Retinal pigment epithelial cell (primary cell): ENCODE data around the gene RETN.

Experiments
- DNase-seq: peaks from one replicate; pipeline ENCODE4 v3.0.0-alpha.2; 2010; ENCODE audit warnings: low read depth
- H3K4me3 ChIP-seq: 2 replicates; pipeline ENCODE4 v1.5.1; 2011; ENCODE audit warnings: mild to moderate bottlenecking, low read length, control low read depth, moderate library complexity
- TF ChIP-seq, protein P1 (sequence below): conservative IDR thresholded peaks from 2 replicates; pipeline ENCODE4 v1.5.1; 2011; ENCODE audit warnings: low read depth, low read length, control low read depth, inconsistent platforms

Gene RETN

DNA sequence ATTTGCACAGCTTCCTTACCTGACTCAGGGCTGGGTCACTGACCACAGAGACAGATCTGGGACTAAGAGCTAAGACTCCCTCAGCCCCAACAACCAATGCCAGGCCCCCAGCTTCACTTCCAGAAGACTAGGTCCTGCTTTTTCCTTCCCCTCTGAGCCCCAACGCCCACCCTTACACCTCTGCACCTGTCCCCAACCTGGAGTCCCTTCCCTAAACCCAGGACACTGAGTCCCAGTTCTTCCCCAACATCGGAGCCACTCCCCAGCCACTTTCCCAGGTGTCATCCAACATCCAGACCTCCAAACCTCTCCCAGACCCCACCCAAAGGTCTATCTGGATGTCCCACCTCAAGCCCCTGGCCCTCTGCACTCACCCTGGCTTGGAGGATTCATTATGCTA lies 30.2 kb downstream of the RETN start:
- TF ChIP-seq, protein P1, sequence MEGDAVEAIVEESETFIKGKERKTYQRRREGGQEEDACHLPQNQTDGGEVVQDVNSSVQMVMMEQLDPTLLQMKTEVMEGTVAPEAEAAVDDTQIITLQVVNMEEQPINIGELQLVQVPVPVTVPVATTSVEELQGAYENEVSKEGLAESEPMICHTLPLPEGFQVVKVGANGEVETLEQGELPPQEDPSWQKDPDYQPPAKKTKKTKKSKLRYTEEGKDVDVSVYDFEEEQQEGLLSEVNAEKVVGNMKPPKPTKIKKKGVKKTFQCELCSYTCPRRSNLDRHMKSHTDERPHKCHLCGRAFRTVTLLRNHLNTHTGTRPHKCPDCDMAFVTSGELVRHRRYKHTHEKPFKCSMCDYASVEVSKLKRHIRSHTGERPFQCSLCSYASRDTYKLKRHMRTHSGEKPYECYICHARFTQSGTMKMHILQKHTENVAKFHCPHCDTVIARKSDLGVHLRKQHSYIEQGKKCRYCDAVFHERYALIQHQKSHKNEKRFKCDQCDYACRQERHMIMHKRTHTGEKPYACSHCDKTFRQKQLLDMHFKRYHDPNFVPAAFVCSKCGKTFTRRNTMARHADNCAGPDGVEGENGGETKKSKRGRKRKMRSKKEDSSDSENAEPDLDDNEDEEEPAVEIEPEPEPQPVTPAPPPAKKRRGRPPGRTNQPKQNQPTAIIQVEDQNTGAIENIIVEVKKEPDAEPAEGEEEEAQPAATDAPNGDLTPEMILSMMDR: no peak
- DNase-seq: no peak
- H3K4me3 ChIP-seq: no peak overlapping the region

- no peak overlapping the region for H3K4me3 ChIP-seq
- no peak for DNase-seq
- TF ChIP-seq, protein P1: no peak
These were observed 30.9 kb downstream of the RETN start for GRCh38 chr19:7699417-7700401.

DNA sequence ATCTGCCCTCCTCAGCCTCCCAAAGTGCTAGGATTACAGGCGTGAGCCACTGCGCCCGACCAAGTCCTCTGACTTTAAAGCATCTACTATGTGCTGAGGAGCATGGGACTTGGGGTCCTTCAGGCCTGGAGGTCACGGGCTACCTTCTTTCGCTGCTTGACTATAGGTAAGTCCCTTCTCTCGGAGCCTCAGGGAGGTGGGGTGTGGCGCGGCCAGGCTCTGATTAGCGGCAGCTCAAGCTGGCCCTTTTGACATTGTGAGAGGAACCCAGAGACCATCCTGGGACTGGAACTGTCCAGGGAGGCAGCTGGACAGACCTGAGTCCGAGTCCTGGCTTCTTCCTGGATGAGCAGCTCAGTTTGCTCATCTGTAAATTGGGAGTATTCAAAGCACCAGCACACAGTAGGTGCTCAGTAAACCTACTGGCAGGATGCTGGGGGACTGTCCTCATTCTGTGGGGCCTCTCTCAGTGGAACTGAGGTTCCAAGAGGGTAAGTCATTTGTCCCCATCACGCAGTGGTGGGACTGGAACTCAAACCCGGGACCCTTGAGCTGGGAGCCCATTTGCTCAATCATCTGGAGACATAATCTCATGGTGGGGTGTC lies 32.3 kb downstream of the RETN start:
- TF ChIP-seq, protein P1: no peak
- no peak overlapping the region for H3K4me3 ChIP-seq
- DNase-seq: no peak

- TF ChIP-seq, protein P1: no peak
- no peak for DNase-seq
- H3K4me3 ChIP-seq: no peak within 1 kb of the TSS
These were observed 33.0 kb downstream of the RETN start, which contains the start of gene FCER2 for GRCh38 chr19:7701654-7702457. TSS of gene FCER2 (minus strand) at chr19:7702131. CDS start at chr19:7699760, 2,371 bp downstream.

DNA sequence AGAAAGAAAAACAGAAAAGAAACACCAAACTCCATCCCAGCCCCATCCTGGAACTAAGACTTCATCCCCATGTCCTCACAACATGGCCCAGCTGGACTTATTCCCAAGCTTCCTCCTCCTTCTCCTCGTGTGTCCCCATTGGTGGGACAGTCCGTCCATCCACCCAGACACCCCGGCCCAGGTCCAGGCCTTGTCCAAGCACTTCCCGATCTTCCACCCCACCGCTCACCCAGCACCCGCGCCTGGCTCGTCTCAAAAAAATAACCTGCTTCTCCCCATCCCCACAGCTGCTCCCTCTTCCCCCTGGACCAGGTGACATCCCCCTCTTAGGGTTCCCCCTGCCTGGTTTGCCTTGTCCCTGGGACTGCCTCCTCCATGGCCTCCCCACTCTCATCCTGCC lies 34.5 kb downstream of the RETN start:
- DNase-seq: no peak
- no peak overlapping the region for H3K4me3 ChIP-seq
- TF ChIP-seq, protein P1: no peak

DNA sequence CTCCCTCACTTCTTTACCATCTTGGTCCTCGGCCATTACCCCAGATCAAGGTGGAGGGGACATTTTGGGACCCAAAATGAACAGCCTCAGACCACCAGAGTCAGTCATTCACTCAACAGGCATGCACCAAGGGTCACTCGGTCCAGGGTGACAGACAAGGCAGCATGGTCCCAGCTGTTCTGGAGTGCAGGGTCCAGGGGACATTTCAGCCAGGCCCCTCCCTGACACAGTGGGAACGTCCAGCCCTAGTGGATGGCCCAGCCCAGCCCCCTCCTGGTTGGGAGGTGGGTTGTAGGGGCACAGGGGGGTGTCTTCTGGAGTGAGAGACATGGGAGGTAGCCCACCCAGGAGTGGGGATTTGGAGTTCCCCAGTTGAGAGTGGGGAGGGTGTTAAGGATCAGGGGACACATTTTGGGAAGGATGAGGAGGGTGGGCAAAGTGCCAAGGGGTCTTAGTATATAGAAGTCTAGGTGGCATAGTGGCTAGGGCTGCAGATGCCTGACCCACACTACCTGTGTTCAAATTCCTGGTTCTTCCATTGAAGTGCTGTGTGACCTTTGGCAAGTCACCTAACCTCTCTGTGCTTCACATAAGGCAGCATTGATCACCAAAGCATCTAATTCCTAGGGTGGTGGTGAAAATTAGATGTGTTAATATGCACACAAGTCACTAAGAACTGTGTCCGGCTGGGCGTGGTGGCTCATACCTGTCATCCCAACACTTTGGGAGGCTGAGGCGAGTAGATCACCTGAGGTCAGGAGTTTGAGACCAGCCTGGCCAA lies 35.6 kb downstream of the RETN start:
- TF ChIP-seq, protein P1: no peak
- no peak for DNase-seq
- no peak overlapping the region for H3K4me3 ChIP-seq
